Left renal pelvis (tissue), 4 donors: ENCODE data around the gene SEC11A. TPM values are rescaled to one million over a fixed set of nuclear protein-coding genes. Genes with fewer than 3 reads are reported as not detected.
A peak's percentile ranks its signal among the peaks of the same experiment; 100 is the strongest.
"Not testable (repeated sequence)": the region's sequence is repeated elsewhere in the genome, so short reads cannot be mapped to it uniquely, and the experiment has no call there.

ENCODE experiments used
- DNase-seq, 4 donors: peaks; one replicate each; pipeline ENCODE4 v3.0.0-alpha.2; 2013; ENCODE audit warnings: low read depth in 4 of 4, low spot score in 3 of 4
- polyA plus RNA-seq, 4 donors: library from polyadenylated mRNA; unstranded; fragments of 120-200 nt; gene quantifications; one replicate each; pipeline ENCODE4 v1.2.1, GENCODE V29; 2013; ENCODE audit not compliant: insufficient read length in 4 of 4

Gene SEC11A
- polyA plus RNA-seq, 4 donors, result 249 to 329 (median 277) TPM

DNA sequence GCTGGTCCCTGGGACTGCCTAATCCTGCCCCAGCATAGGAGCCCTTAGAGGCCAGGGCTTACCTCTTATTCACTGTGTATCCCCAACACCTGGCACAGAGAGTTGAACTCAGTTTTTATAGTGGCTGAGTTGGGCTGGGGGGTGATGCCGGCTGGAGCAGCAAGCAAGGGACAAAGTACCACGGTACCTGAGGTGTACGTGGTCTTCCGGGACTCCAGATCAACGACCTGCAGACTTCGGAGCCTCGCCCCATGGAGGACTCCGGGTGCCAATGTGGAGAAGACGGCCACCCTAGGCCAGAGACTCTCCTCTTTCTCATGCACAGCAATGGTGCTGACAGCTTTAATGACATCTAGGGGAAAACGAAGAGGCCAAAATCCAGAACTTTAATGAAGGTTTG, 69.9 kb downstream of the SEC11A start:
- no peak for DNase-seq

DNA sequence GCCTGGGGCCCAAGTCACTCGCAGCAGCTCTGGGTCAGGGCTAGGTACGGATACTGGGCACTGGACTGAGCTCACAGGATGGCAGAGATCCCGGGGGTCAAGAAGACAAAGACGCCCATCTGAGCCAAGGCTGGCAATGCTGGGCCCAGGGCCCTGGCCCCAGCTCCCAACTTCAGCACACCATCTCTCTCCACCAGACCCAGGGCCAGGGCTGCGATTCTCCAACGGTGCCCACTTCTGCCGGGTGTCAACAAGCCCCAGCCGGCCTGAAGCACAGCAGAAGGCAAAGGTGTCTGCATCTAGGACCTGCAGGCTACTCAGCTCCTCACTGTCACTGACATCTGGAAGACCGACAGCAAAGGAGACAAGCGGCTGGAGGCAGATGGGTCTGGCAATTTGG, 70.4 kb downstream of the SEC11A start:
- DNase-seq, result no peak

GRCh38 chr15:84643838-84644237, 72.1 kb downstream of the SEC11A start:
- no peak for DNase-seq

DNA sequence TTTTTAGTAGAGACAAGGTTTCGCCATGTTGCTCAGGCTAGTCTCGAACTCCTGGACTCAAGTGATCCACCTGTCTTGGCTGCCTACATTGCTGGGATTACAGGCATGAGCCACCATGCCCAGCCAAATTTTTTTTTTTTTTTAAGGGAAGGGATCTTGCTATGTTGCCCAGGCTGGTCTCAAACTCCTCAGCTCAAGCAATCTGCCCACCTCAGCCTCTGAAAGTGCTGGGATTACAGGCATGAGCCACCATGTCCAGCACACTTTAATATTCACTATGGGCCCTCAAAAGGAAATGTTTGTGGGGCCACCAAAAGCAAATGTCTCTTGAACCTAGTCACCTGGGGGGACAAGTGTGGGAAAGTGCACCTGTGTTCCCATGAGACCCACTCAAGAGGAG, 73.3 kb downstream of the SEC11A start:
- not testable (repeated sequence) for DNase-seq

- not testable (repeated sequence) for DNase-seq
Measured at GRCh38 chr15:84641871-84642270, 74.1 kb downstream of the SEC11A start.

- DNase-seq, result no peak
Measured at GRCh38 chr15:84638103-84638502, 77.8 kb downstream of the SEC11A start.

GRCh38 chr15:84634228-84634837, 81.6 kb downstream of the SEC11A start:
- no peak for DNase-seq

- DNase-seq, result peak in 3 of 4 donors; percentile 35 to 56 (median 54)
Measured at GRCh38 chr15:84633311-84634227, 82.4 kb downstream of the SEC11A start.

DNA sequence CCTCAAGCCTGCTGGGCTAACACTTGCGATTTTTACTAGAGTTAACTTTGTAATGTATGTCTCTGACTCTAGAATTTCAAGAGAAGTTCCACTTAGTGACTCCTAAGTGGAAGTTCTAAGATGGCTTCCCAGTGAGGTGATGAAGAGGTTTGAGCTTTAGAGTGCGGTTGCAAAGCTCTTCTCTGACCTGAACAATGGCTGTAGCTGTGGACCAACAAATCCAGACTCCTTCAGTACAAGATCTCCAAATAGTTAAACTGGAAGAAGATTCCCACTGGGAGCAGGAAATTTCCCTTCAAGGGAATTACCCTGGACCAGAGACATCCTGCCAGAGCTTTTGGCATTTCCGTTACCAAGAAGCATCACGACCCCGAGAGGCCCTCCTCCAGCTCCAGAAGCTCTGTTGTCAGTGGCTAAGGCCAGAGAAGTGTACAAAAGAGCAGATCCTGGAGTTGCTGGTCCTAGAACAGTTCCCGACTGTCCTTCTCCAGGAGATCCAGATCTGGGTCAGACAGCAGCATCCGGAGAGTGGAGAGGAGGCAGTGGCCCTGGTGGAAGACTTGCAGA, 84.2 kb downstream of the SEC11A start:
- no peak for DNase-seq

DNA sequence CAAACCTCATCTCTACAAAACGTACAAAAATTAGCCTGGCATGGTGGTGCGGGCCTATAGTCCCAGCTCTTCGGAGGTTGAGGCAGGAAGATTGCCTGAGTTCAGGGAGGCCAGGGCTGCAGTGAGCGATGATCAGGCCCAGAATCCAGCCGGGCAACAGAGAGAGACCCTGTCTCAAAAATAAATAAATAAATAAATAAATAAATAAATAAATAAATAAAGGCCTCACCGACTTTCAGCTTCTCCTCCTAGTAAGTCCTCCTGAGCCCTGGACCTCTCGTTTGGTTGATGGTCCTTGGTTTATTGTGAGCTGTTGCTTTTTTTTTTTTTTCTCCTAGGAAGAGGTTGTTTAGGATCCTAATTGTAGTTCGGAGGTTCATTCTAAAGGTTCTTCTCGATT, 86.9 kb downstream of the SEC11A start:
- no peak for DNase-seq

DNA sequence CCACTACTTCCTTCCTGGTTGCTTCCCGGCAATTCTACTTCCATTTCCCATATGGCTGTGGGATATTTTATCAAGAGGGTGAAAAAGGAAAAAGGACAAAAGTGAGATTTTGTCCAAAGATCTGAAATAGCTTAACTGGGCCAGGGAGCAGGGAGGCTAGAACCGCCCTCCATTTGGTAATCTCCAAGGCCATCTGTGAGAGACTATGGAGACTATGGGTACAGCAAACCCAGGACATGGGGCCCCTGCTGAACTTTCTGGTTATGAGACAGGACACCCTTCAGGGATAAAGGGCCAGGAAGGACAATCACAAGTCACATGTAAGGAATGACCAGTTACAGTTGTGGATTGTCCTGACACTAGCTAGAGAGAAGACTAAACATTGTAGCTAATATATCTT, 90.8 kb downstream of the SEC11A start:
- no peak for DNase-seq

- no peak for DNase-seq
Measured at GRCh38 chr15:84624359-84624758, 91.6 kb downstream of the SEC11A start.

GRCh38 chr15:84621358-84621979, 94.5 kb downstream of the SEC11A start:
- no peak for DNase-seq

DNA sequence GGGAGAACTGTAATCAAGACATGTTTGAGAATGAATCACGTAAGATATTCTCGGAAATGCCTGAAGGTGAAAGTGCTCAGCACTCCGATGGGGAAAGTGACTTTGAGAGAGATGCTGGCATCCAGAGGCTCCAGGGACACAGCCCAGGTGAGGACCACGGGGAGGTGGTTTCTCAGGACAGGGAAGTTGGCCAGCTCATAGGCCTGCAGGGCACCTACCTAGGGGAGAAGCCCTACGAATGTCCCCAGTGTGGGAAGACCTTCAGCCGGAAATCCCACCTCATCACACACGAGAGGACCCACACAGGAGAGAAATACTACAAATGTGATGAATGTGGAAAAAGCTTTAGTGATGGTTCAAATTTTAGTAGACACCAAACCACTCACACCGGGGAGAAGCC, 95.3 kb downstream of the SEC11A start:
- DNase-seq, result no peak

Other genes starting within 250 kb of the SEC11A start
- 10 to 100 TPM; 23.0 to 33.6 (median 28.2) TPM for gene ZSCAN2, start 115.1 kb downstream of the SEC11A start, polyA plus RNA-seq
- 10 to 100 TPM; 23.2 to 59.8 (median 41.1) TPM for gene WDR73, start 61.9 kb downstream of the SEC11A start, polyA plus RNA-seq
- gene NMB, start 57.9 kb downstream of the SEC11A start, polyA plus RNA-seq, result 1 to 10 TPM; 4.8 to 7.0 (median 5.2) TPM
- 10 to 100 TPM; 27.2 to 33.4 (median 28.1) TPM for gene ZNF592, start 32.5 kb upstream of the SEC11A start, polyA plus RNA-seq
- gene ALPK3, start 101.2 kb upstream of the SEC11A start, polyA plus RNA-seq, result 10 to 100 TPM; 13.6 to 19.0 (median 16.0) TPM
- gene SLC28A1, start 168.5 kb upstream of the SEC11A start, polyA plus RNA-seq, result 1 to 10 TPM in 3 of 4 donors, under 1 TPM in 1; 0.75 to 6.4 (median 4.9) TPM